Epithelial cell of proximal tubule (primary cell): ENCODE results near the gene ADAMTS9. TPM values are rescaled to one million over a fixed set of nuclear protein-coding genes. Genes with fewer than 3 reads are reported as not detected.

Source experiments
- DNase-seq: peaks from one replicate; pipeline ENCODE4 v3.0.0-alpha.2; 2011; ENCODE audit warnings: low read depth
- H3K4me3 ChIP-seq: 2 replicates; pipeline ENCODE4 v1.5.1; 2011; ENCODE audit warnings: low read depth, mild to moderate bottlenecking, low read length
- CTCF ChIP-seq: conservative IDR thresholded peaks from 2 replicates; pipeline ENCODE4 v1.5.1; 2012; ENCODE audit warnings: low read depth, mild to moderate bottlenecking, low read length
- total RNA-seq: library from RNA; depleted of rRNA; stranded (reverse); fragments of >200 nt; gene quantifications from 2 replicates; pipeline ENCODE4 v1.2.3, GENCODE V29; 2015

ADAMTS9 gene
- total RNA-seq, 1 donor from 2014 or later = 92.7 TPM

DNA sequence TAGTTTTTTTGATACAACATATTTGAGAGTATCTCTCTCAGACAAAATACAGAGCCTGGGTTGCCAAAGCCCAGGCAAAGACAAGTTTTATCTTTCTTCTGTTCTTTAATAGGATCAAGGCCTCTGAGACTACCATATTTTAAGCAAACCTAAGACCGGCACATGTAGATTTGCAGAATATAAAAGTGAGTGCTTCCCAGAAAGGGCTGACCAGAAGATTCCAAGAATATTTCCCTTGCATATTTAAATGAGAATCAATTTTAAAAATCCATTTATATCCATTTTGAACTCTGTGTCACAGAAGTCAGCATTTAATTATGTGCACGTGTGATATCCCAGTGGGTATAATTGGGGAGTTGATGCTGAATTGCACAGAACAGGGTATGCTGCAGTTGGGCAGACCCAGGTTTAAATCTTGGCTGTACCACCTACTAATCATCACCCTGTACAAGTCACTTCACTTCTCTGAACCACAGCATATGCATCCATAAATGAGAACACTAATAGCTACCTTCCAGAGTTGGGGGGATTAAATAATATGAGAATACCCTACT, 191.9 kb downstream of the ADAMTS9 start:
- no peak overlapping the region for H3K4me3 ChIP-seq
- DNase-seq = no peak
- TF ChIP-seq CTCF = no peak

- no peak for DNase-seq
- no peak overlapping the region for H3K4me3 ChIP-seq
- TF ChIP-seq CTCF = no peak
Measured at GRCh38 chr3:64495121-64495780, 192.5 kb downstream of the ADAMTS9 start.

DNA sequence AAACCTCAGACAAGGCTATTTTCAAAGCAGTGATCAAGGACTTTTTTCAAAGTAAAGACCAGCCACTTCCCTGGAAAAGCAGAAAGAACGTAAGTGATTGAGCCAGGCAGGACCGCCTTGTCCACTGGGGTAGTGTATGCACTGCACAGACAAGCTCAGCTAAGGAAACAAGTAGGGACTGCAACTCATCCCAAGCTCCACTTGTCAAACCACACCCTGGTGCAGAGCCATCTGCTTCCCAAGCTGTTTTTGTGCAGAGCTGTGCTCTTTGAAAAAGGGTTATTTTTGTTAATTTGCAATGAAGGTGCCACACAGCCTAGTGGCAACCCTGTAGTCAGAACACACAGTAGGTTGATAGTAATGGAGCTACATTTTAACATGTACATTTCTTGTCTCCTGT, 193.3 kb downstream of the ADAMTS9 start:
- TF ChIP-seq CTCF = no peak
- no peak overlapping the region for H3K4me3 ChIP-seq
- no peak for DNase-seq

DNA sequence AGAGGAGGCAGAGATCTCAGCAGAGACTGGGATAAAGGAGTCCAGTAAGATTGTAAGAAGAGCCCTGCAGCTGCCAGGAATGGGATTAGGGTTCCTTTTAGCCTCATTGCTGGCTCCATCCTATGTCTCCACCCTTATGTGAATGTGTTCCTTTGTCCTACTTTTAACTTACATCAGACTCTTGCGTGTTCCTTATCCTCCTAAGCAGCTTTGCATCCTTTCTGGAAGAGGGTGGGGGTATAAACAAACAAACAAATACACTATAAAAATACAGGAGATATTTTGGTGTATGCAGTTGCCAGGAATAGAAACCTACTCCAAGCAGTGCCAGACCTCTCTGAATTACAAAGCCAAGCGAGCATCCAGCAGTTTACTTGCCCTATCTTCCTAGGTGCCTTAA, 194.7 kb downstream of the ADAMTS9 start:
- DNase-seq = no peak
- TF ChIP-seq CTCF = no peak
- no peak overlapping the region for H3K4me3 ChIP-seq

GRCh38 chr3:64491843-64492242, 196.0 kb downstream of the ADAMTS9 start:
- no peak for TF ChIP-seq CTCF
- H3K4me3 ChIP-seq = no peak overlapping the region
- DNase-seq = no peak

DNA sequence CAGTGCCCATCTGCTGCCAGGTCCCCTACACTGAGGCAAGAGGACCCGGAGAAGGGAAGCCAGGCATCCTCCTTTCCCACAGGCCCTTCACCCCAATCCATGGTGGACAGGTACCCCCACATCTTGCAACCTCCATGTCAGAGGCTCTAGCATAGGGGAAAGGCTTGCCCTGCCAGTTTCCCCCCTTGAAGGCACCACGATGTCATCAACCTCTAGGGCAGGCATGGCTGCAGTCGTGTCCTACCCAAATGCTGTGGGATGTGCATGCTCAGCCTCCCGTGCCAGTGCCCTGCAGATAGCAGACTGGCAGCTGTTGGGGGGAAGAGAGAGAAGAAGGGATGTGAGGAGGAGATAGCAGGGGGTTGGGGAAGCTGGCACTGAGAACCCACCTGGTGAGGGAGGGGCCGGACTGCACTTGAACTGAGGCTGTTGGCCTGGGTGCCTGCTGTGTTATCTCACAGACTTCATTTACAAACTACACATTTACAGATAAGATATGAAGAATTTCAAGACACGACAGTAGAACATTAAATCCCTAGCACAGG, 197.5 kb downstream of the ADAMTS9 start:
- H3K4me3 ChIP-seq = no peak overlapping the region
- no peak for DNase-seq
- TF ChIP-seq CTCF = no peak

- peak overlapping the region; percentile 46 for H3K4me3 ChIP-seq
- DNase-seq = no peak
- no peak for TF ChIP-seq CTCF
Measured at GRCh38 chr3:64489361-64490044, 198.3 kb downstream of the ADAMTS9 start.
